Loucy (cell line): ENCODE results near the gene EEF1A2.

Source experiments
- H2AFZ ChIP-seq: fragments of 200-600 bp; sonication (generic); 2 replicates; pipeline ENCODE4 v1.6.0; 2016; ENCODE audit warnings: antibody characterized with exemption, mild to moderate bottlenecking, low read length, moderate library complexity
- H3F3A ChIP-seq: fragments of 200-600 bp; 2 replicates; pipeline ENCODE4 v1.6.0; 2016; ENCODE audit warnings: antibody characterized with exemption, low read depth, mild to moderate bottlenecking
- H3K27me3 ChIP-seq: fragments of 200-600 bp; sonication (generic); 2 replicates; pipeline ENCODE4 v1.6.1; 2014; ENCODE audit warnings: low read length, mild to moderate bottlenecking; ENCODE audit not compliant: insufficient read depth, poor library complexity, severe bottlenecking
- H3K36me3 ChIP-seq: fragments of 200-600 bp; sonication (generic); 2 replicates; pipeline ENCODE4 v1.6.1; 2016; ENCODE audit warnings: low read length; ENCODE audit not compliant: insufficient read depth
- H3K4me1 ChIP-seq: fragments of 200-600 bp; sonication (generic); 2 replicates; pipeline ENCODE4 v1.5.1; 2014; ENCODE audit warnings: low read length, mild to moderate bottlenecking; ENCODE audit not compliant: insufficient read depth, poor library complexity, severe bottlenecking
- H3K4me2 ChIP-seq: fragments of 200-600 bp; sonication (generic); 2 replicates; pipeline ENCODE4 v1.6.0; 2014; ENCODE audit warnings: antibody characterized with exemption, low read length, low read depth, mild to moderate bottlenecking; ENCODE audit not compliant: poor library complexity, severe bottlenecking
- H3K4me3 ChIP-seq: fragments of 200-600 bp; sonication (generic); 2 replicates; pipeline ENCODE4 v1.5.1; 2014; ENCODE audit warnings: low read length, mild to moderate bottlenecking, mixed read lengths; ENCODE audit not compliant: poor library complexity, severe bottlenecking
- H3K79me2 ChIP-seq: fragments of 200-600 bp; sonication (generic); 2 replicates; pipeline ENCODE4 v1.6.1; 2014; ENCODE audit warnings: low read length; ENCODE audit not compliant: insufficient read depth
- H3K9ac ChIP-seq: fragments of 200-600 bp; sonication (generic); 2 replicates; pipeline ENCODE4 v1.6.0; 2014; ENCODE audit warnings: mild to moderate bottlenecking, low read depth, low read length, moderate library complexity; ENCODE audit not compliant: poor library complexity, severe bottlenecking
- H3K9me2 ChIP-seq: fragments of 200-600 bp; sonication (generic); replicated peaks from 2 replicates; pipeline ENCODE4 v1.6.1; 2016; ENCODE audit warnings: low read depth, low read length, mixed read lengths
- H3K9me3 ChIP-seq: fragments of 200-600 bp; sonication (generic); 2 replicates; pipeline ENCODE4 v1.6.1; 2014; ENCODE audit warnings: mild to moderate bottlenecking, antibody characterized with exemption, low read length, low read depth; ENCODE audit not compliant: insufficient read depth
- H4K20me1 ChIP-seq: fragments of 200-600 bp; sonication (generic); 2 replicates; pipeline ENCODE4 v1.6.0; 2014; ENCODE audit warnings: antibody characterized with exemption, low read length, mild to moderate bottlenecking; ENCODE audit not compliant: insufficient read depth, poor library complexity, severe bottlenecking
- EZH2phosphoT487 ChIP-seq: fragments of 200-600 bp; IDR thresholded peaks from 2 replicates; pipeline ENCODE4 v1.6.1; 2018; ENCODE audit warnings: antibody characterized with exemption, mild to moderate bottlenecking, moderate library complexity, borderline replicate concordance
- TF ChIP-seq, protein P1 (sequence below): fragments of 200-600 bp; sonication (generic); conservative IDR thresholded peaks from 2 replicates; pipeline ENCODE4 v1.5.1; 2014; ENCODE audit warnings: mild to moderate bottlenecking, antibody characterized with exemption, low read length

The EEF1A2 gene

DNA sequence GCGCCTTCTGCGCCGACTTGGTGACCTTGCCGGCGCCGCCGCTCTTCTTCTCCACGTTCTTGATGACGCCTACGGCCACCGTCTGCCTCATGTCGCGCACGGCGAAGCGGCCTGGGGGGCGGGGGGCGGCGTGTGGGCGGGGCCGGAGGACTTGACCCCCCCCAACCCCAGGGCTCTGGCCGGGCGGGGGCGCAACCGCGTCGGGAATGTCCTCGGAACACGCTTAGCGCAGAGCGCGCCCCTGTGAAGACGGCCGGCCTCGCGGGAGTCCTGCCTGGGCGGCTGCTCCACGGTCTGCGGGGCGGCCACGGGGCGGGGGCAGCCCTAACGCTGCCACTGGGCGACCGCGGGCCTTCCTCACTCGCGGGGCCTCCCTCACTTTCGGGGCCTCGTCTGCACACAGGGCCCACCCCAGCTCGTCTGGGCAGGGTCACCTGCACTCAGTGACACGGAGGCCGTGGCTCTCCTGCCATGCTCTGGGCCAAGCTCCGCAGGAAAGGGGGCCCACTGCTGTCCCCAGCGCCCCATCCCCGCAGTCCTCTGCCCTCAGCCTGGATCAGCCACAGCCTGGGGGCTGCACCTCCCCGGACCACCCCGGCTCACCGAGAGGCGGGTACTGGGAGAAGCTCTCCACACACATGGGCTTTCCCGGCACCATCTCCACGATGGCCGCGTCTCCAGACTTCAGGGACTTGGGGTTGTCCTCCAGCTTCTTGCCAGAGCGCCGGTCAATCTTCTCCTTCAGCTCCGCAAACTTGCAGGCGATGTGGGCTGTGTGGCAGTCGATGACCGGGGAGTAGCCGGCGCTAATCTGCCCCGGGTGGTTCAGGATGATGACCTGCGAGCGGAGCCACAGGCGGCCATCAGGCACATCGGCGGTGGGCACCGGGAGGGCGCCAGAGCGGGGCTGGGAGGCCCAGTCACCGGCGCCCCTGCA lies 10.3 kb downstream of the EEF1A2 start:
- no peaks in the 10 kb centered on the region for H3F3A ChIP-seq
- no peak overlapping the region for H2AFZ ChIP-seq
- H3K79me2 ChIP-seq: no peaks in the 10 kb centered on the region
- H3K9me2 ChIP-seq: no peaks in the 10 kb centered on the region
- H4K20me1 ChIP-seq: no peaks in the 10 kb centered on the region
- H3K4me3 ChIP-seq: no peak overlapping the region
- H3K4me2 ChIP-seq: no peak overlapping the region
- H3K4me1 ChIP-seq: no peaks in the 10 kb centered on the region
- no peak overlapping the region for H3K9ac ChIP-seq
- TF ChIP-seq EZH2phosphoT487: no peak
- H3K36me3 ChIP-seq: no peaks in the 10 kb centered on the region
- H3K27me3 ChIP-seq: no peaks in the 10 kb centered on the region
- no peaks in the 10 kb centered on the region for H3K9me3 ChIP-seq

DNA sequence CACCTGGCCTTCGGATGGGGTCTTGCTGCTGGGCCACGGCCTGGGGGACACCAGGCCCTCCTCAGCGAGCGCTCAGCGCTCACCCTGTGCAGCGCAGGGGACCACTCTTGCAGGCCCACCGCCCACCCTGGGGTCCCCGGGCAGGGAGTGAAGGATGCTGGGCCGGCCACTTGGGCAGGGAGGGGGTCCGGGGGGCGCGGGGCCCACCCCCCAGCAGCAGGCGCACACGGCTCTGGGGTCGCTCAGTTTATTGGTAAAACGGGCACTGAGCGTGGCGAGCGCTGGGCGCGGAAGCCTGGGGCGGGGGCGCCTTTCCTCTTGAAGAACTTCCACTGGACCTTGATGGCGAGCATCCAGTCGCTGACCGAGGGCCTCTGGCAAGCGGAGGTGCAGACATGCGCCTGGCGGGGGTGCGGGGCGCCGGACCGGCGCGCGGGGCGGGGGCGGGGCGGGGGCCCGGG lies 11.1 kb downstream of the EEF1A2 start:
- H3K4me2 ChIP-seq: no peak overlapping the region
- H3F3A ChIP-seq: no peaks in the 10 kb centered on the region
- H2AFZ ChIP-seq: no peak overlapping the region
- H4K20me1 ChIP-seq: no peaks in the 10 kb centered on the region
- H3K9me2 ChIP-seq: no peaks in the 10 kb centered on the region
- no peaks in the 10 kb centered on the region for H3K79me2 ChIP-seq
- no peaks in the 10 kb centered on the region for H3K9me3 ChIP-seq
- no peak overlapping the region for H3K4me3 ChIP-seq
- H3K4me1 ChIP-seq: peaks cover 6% of the 10 kb centered on the region
- H3K9ac ChIP-seq: no peak overlapping the region
- H3K36me3 ChIP-seq: no peaks in the 10 kb centered on the region
- H3K27me3 ChIP-seq: no peaks in the 10 kb centered on the region
- TF ChIP-seq, protein P1, sequence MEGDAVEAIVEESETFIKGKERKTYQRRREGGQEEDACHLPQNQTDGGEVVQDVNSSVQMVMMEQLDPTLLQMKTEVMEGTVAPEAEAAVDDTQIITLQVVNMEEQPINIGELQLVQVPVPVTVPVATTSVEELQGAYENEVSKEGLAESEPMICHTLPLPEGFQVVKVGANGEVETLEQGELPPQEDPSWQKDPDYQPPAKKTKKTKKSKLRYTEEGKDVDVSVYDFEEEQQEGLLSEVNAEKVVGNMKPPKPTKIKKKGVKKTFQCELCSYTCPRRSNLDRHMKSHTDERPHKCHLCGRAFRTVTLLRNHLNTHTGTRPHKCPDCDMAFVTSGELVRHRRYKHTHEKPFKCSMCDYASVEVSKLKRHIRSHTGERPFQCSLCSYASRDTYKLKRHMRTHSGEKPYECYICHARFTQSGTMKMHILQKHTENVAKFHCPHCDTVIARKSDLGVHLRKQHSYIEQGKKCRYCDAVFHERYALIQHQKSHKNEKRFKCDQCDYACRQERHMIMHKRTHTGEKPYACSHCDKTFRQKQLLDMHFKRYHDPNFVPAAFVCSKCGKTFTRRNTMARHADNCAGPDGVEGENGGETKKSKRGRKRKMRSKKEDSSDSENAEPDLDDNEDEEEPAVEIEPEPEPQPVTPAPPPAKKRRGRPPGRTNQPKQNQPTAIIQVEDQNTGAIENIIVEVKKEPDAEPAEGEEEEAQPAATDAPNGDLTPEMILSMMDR: no peak
- no peak for TF ChIP-seq EZH2phosphoT487

GRCh38 chr20:63487116-63487764 lies 11.6 kb downstream of the EEF1A2 start:
- H4K20me1 ChIP-seq: no peaks in the 10 kb centered on the region
- TF ChIP-seq EZH2phosphoT487: no peak
- TF ChIP-seq, protein P1: no peak
- no peaks in the 10 kb centered on the region for H3K36me3 ChIP-seq
- no peaks in the 10 kb centered on the region for H3K9me2 ChIP-seq
- no peak overlapping the region for H2AFZ ChIP-seq
- H3K79me2 ChIP-seq: no peaks in the 10 kb centered on the region
- peaks cover 9% of the 10 kb centered on the region for H3K4me1 ChIP-seq
- H3K4me3 ChIP-seq: no peak overlapping the region
- H3K27me3 ChIP-seq: no peaks in the 10 kb centered on the region
- no peak overlapping the region for H3K9ac ChIP-seq
- H3K4me2 ChIP-seq: no peak overlapping the region
- no peaks in the 10 kb centered on the region for H3F3A ChIP-seq
- no peaks in the 10 kb centered on the region for H3K9me3 ChIP-seq
